Peyer's patch (tissue), 4 donors: ENCODE measurements around the gene JUP.

ENCODE experiments used
- CTCF ChIP-seq, 6 experiments: fragments of 450-650 bp in 4 of 6; fragments of 200-600 bp in 2 of 6; sonication (generic) in 1 of 6; IDR thresholded peaks; one replicate each; pipeline ENCODE4 v1.5.1; 2017 to 2019; ENCODE audit warnings: antibody characterized with exemption in 6 of 6, mild to moderate bottlenecking in 3 of 6, moderate library complexity in 1 of 6
- POLR2A ChIP-seq, 2 donors: fragments of 450-650 bp; IDR thresholded peaks; one replicate each; pipeline ENCODE4 v1.5.1; 2017; ENCODE audit warnings: antibody characterized with exemption in 2 of 2, mild to moderate bottlenecking in 2 of 2, moderate library complexity in 2 of 2

- TF ChIP-seq CTCF (IDR thresholded peaks at IDR 0.05) (no peak), POLR2A (IDR thresholded peaks at IDR 0.05) (no peak)
Observed at GRCh38 chr17:41717408-41718286, 68.9 kb downstream of the JUP start.
